CD8-positive, alpha-beta memory T cell (primary cell): ENCODE measurements around the gene SLC9B2. TPM values are rescaled to one million over a fixed set of nuclear protein-coding genes. Genes with fewer than 3 reads are reported as not detected.

Experiments
- polyA plus RNA-seq: library from polyadenylated mRNA; unstranded; fragments of 300-500 nt; fragmentation: Illumina TruSeq; gene quantifications from one replicate; pipeline ENCODE4 v1.2.3, GENCODE V29; 2021
- total RNA-seq, 2 experiments: library from RNA; stranded (reverse); gene quantifications; one replicate each; pipeline ENCODE4 v1.2.3, GENCODE V29; 2021

Gene SLC9B2
- total and polyA plus RNA-seq, 3 experiments from 2014 or later = 19.1 to 37.0 (median 35.8) TPM

Other genes with a start within 250 kb of the SLC9B2 start
- gene UBE2D3, start 249.2 kb downstream of the SLC9B2 start, total RNA-seq = 100 to 1,000 TPM; 436 to 452 TPM
- 466 TPM for gene UBE2D3, start 249.2 kb downstream of the SLC9B2 start, polyA plus RNA-seq
- gene CISD2, start 207.8 kb downstream of the SLC9B2 start, total RNA-seq = 10 to 100 TPM; 43.6 to 43.7 TPM
- 36.0 TPM for gene CISD2, start 207.8 kb downstream of the SLC9B2 start, polyA plus RNA-seq
- 1 to 10 TPM; 1.2 to 1.7 TPM for gene SLC9B1, start 57.1 kb downstream of the SLC9B2 start, total RNA-seq
- gene SLC9B1, start 57.1 kb downstream of the SLC9B2 start, polyA plus RNA-seq = 1.2 TPM
- 10 to 100 TPM; 10.9 to 11.4 TPM for gene BDH2, start 23.1 kb upstream of the SLC9B2 start, total RNA-seq
- gene BDH2, start 23.1 kb upstream of the SLC9B2 start, polyA plus RNA-seq = 29.2 TPM
- gene CENPE, start 121.6 kb upstream of the SLC9B2 start, total RNA-seq = 10 to 100 TPM; 19.7 to 22.9 TPM
- gene CENPE, start 121.6 kb upstream of the SLC9B2 start, polyA plus RNA-seq = 1.1 TPM